Activated CD8-positive, alpha-beta memory T cell treated with anti-CD3 and anti-CD28 coated beads for 4 hours (primary cell): ENCODE measurements around the gene KLF9.
"Not testable (repeated sequence)": the region's sequence is repeated elsewhere in the genome, so short reads cannot be mapped to it uniquely, and the experiment has no call there.

Experiments used
- DNase-seq, 2 donors: peaks; one replicate each; pipeline ENCODE4 v3.0.0-alpha.2; 2020; ENCODE audit warnings: low read depth in 2 of 2

KLF9 gene

DNA sequence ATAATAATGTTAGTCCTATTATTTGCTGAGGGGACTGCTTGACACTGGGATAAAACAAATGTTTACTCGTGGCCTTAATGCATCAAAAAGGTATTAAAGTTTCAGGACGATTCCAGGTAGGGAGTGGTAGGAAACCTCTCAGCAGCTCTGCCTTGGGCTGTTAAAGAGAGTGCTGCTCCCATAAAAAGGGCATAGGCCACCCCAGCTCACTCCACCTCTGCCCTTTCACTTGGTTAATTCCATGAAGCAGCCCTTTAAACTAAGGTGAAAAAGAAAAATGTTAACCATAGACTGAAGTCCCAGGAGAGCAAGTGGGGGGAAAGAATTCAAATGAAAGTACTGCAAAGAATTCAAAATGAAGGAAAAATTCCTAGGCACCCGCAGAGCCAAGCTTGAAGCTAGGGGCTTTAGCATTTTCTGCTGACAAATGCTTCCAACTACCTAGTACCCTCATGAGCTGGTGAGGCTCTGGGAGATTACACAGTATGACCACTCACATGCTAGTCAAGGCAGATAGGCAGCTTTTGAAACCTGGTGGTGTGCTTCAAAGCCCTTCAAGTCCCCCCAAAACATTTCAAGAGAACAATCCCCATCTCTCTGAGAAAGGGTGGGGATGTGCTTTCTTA is 8.5 kb downstream of the KLF9 start:
- no peak for DNase-seq

DNA sequence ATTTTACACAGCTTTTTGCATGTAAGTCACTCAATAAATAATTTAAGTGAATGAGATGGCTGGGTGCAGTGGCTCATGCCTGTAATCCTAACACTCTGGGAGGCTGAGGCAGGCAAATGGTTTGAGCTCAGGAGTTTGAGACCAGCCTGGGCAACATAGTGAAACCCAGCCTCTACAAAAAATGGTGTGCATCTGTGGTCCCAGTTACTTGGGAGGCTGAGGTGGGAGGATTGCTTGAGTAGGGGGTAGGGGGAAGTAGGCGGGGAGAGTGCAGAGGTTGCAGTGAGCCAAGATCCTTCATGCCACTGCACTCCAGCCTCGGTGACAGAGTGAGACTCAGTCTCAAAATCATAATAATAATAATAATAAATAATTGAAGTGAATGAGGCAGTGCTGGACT is 10.2 kb downstream of the KLF9 start:
- DNase-seq: no peak

DNA sequence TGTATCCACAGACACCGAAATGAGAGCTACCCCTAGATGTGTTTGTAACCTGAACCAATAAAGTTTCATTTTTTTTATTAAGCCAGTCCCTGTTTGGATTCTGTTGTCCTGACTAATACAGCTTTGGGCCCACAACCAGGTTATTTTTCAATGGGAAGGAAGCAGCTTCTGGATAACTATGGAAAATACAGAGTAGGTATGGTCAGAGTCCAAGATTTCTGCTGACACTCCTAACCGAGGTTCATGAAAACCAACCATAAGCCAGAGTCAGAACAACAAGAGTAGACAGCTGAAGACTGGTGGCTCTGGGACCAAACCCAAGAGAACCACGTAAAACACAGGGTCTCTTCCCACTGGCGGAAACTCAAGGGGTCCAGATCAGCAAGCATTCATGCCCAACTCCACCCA is 10.8 kb downstream of the KLF9 start:
- DNase-seq: no peak

DNA sequence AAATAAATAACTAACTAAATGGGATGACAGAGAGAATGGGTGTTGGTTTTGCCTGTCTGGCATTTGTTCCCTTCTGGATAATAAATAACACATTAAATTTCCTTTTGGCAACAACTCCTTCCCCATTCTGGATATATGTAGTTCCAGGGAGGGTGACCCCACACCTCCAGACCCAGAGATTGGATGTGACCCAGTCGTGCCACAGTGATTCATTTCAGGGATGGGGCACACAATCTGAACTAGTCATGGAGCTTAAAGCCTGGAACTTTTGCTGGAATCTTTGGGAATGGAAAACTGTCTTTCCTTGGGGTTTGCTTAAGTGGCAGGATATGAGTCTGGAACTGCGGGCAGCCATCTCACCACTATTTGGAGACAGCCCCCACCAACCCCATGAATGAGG is 11.3 kb downstream of the KLF9 start:
- no peak for DNase-seq

DNA sequence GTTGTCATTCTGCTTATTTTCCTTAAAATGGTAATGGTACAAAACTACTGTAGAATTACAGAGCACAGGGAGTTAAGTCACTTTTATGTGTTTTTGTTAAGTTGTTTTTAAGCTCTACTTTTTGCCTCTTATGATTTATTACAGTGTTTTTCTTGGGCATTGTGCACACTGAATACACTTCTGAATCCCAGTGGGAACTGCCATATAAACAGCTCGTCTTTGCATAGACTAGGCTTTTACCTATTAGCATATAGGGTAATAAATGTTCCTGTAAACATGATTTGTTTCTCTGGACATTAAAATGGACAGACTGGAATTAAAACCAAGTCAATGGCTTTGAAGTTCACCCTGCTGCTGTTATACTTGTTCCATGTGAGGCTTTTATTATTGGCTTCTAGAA is 12.2 kb downstream of the KLF9 start:
- no peak for DNase-seq

DNA sequence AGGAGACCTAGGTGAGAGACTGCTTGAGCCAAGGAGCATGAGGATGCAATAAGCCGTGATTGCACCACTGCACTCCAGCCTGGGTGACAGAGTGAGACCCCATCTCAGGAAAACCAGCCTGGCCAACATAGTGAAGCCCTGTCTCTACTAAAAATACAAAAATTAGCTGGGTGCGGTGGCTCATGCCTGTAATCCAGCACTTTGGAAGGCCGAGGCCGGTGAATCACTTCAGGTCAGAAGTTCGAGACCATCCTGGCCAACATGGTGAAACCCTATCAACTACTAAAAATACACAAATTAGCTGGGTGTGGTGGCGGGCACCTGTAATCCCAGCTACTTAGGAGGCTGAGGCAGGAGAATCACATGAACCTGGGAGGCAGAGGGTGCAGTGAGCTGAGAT is 13.2 kb downstream of the KLF9 start:
- not testable (repeated sequence) for DNase-seq

DNA sequence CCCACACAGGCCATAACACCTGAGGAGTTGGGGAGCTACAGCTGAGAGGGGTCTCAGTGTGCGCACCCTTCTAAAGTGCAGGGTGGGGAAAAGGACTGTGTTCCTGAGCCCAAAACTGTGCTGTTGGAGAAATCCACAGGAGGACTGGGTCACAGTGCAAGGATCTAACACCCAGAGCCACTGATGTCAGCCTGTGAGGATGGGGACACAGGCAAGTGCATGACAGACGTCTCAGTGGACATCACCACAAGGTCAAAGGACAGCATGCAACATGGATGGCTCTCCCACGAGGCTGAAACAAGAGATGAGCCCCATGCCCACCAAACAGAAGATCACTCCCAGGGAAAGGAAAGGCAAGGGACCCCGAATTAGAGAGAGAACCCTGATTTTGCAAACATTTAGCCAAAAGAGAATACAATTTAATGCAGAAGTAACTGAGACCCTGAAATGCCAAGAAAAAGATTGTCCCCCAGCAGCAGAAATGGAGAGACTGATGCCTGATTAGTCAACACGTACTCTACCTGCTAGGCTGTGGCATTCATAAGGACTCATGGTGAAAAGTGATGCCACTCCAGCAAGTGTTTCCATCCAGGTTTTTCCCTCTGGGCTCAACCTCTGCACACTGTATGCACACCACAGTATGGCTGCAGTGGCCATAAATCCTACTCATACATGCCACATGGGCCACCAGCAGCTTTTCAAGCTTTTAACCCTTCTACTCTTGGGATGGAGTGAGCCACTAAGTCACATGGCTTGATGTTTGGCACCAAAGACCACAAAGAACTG is 14.2 kb downstream of the KLF9 start:
- no peak for DNase-seq

DNA sequence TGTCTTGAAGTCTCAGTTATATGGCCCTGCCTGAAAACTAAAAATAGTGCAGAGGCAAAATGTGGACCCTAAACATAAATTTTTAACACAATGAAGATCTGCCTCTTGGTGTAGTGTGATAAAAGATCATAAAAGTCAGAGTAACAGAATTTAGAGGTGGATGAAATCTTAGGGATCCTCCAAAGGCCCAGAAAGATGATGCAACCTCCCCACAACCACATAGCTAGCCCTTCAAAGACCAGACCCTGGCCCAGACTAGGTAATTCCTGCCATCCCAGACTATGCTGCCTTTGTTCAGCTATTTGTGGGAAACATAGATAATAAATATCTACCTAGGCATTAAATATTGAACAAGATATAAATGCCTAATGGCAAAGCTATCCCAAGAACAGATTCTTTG is 15.3 kb downstream of the KLF9 start:
- DNase-seq: no peak

DNA sequence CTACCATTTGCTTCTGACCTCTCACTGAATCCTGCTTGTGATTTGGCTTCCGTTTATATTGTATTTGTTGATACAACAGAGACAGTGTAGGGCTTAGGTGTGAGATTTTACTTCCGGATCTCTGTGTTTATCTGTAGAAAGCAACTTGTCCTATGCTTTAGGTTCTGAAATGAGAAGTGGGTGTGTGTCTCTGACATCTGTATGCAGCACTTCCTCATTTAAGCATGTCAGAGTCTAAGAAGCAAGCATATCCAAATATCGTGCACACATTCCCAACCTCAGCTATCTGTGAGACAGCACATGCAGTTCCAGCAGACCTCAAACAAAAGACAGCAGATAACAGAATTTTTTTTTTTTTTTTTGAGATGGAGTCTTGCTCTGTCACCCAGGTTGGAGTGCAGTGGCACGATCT is 16.3 kb downstream of the KLF9 start:
- DNase-seq: no peak

DNA sequence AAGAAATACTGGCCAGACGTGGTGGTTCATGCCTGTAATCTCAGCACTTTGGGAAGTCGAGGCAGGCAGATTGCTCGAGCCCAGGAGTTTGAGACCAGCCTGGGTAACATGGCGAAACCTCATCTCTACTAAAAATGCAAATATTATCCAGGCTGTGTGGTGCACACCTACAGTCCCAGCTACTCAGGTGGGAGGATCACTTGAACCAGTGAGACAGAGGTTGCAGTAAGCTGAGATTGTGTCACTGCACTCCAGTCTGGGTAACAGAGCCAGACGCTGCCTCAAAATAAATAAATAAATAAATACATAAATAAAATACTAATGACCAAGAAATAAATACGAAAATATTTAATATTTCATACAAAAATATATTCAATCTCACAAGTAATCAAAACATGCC is 18.8 kb downstream of the KLF9 start:
- no peak for DNase-seq

DNA sequence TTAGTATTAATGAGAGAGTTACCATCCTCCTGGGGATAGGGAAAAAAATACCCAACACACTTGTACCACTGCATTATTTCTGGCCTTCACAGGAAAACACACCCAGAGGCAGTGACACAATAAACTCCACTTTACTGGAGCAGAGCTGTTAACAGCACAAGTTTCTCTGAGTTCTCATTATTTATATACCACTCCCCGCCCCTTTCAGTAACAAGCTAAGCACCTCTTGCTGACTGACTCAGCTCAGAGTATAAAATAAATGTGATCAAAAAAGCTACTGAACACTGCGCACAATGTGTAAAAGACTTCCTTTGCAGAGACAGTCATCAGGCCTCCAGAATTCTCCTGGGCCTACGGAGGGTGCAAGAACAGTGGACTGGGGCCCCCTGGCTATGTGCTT is 21.6 kb downstream of the KLF9 start:
- no peak for DNase-seq

DNA sequence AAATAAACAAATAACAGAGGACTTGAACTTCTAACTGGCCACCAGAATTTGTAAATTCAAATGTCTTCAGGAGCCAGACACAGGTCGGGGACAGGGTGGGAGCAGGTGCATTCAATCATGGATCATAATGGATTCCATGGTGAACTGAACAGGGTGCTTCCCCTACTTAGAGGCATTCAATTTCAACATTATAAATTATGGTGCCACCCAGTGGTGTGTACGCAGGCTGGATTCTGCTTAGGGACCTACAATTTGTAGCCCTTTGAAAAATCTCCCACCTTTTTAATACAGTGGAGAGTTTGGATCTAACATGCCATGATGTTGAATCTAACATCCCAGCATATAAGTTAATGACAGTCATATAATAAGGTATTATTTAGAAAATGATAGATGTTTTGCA is 22.3 kb downstream of the KLF9 start:
- no peak for DNase-seq

DNA sequence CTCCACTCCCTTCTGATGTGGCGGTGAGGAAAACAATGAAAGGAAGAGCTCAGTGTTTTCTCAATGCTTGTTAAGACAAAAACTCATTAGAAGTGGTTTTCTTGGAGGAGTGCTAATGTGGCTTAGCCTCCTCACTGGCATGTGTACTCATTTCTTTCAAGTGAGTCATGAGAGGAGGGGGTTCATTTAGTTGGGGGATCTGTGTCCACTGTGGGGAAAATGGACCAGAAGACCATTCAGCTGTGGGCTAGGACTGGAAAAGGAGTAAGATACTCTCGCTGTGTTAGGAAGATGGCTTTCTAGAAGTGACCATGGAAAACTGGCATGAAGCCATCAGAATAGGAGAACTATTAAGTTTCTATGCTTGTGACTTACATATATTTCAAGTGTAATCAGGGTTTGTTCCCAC is 23.5 kb downstream of the KLF9 start:
- no peak for DNase-seq

DNA sequence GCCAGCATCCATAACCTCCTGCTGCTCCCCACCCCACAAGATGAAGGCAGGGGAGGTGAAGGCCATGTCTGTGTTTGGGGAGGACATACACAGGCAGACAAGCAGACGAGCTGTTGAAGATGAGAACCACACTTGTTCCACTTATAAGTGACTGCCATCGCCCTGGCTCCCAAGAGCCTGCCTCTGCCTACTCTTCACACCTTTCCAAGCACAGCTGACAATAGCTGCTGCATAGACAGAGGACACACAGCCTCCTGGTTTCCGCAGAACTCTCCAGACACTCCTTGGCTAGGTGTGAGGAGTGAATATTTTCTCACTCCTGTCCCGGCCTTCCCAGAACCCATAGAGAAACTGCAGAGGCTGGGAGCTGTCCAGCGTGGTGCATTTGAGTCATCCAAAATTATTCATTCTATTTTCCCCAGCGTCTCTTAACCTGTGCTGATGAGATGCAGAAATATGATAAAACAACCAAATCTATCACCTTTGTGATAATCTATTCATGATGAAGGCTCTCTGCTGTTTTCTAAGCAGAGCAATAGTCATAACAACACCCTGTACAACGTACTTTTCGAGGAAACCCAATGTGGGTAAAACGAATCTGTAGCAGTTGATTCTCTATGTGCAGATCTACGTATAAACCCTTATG is 24.7 kb downstream of the KLF9 start:
- no peak for DNase-seq

DNA sequence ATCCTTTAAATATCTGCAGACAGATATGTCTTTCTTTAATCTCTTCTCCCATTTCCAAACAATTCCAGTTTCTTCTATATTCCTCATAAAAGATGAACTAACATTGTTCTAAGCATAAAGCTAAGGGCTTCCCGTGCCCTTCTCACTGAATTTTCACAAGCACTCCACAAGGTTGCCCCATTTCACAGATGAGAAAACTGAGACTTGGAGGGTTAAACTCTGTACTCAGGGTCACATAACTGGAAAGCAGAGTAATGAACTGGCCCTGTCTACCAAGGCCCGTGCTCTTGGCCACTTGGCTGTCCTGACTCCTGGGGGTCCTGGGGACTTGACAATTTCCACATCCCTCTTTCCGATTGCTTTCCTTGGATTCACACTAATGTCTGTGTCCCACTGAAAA is 25.3 kb downstream of the KLF9 start:
- no peak for DNase-seq

DNA sequence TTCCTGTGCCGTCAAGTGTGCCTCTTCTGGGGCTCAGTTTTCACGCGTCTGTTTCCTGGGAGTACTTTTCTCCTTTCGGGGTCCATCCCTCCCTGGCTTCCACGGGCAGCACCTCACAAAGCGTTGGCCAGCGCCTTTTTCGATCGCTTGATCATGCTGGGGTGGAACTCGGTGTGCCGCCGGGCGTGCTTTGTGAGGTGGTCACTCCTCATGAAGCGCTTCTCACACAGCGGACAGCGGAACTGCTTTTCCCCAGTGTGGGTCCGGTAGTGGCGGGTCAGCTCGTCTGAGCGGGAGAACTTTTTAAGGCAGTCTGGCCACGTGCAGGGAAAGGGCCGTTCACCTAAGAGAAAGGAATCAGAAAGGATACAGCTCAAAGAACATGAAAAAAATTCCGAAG is 26.8 kb downstream of the KLF9 start:
- no peak for DNase-seq

DNA sequence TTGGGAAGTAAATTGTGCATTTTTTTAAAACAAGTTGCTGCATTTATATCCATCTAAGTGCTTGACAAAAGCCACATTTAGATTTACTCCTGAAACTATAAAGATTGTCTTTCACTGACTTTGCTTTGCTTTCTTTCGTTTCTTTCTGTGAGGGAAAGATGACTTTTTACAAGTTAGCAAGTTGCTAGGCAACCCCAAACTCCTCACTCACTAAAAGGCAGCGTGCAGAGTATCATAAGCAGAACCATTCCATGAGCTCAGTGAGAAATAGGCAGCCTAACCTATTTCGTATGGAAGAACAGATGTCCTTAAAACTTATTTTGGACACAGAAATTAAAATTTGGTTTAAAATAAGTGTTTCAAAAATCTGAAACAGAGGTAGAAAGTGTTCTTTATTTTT is 29.0 kb downstream of the KLF9 start:
- no peak for DNase-seq

DNA sequence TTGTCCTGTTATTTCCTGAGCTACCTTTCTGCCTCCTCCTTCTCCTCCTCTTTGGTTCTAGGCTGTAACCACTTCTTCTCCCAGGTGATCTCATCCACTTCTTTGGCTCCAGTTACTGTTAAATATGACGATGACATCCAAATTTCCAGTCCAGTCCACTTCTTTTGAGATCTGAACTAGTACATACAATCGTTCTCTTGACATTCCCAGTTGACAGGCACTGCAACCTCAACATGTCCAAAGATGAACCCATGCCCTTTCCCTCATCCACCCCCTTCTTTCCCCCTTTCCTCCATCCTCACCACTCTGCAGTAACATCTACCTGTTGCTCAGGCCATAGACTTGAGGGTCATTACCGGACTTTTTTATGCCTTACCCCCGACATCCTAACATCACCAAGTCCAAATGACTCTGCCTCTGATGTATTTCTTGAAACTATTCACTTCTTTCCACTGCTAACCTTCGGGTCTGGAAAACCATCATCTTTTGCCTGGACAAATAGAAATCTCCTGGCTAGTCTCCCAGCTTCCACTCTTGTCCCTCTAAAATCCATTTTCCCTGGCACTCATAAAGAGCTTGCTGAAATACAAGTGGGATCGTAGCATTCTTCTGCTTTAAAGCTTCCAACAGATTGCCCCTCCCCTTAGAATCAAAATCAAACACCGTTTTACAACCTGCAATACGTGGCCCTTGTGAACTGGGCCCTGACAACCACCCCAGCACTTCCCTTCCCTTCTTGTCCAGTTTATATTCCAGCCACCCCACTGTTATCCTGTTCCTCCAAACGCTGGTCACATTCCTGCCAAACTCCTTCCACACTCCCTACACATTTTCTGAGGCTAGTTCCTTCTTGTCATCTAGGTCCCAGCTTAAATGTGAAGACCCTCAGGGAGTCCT is 31.5 kb downstream of the KLF9 start:
- no peak for DNase-seq

DNA sequence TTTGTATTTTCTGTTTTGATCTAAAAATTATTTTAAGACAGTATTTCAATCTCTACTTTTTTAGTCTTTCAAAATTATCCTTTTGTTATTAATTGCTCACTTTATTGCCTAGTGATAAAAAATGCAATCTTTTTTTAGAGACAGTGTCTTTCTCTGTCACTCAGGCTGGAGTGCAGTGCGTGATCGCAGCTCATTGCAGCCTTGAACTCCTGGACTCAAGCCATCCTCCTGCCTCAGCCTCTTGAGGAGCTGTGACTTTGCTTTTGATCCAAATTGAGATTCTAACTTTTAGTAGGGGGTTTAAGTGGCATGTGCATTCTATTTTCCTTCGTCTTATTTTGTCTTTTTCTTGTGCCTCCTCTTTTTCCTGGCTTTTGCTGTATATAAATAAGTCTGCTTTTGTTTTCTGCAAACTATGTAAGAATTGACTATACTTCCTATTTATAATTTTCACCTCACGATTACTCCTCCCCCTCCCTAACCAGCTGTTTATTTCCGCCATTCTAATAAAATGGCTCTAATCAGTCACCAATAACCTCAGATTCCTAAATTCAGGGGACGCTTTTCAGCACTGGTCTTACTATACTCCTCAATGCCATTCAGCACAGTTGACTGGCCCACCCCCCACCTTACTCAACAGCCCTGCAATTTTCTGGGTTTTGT is 32.3 kb downstream of the KLF9 start:
- no peak for DNase-seq

DNA sequence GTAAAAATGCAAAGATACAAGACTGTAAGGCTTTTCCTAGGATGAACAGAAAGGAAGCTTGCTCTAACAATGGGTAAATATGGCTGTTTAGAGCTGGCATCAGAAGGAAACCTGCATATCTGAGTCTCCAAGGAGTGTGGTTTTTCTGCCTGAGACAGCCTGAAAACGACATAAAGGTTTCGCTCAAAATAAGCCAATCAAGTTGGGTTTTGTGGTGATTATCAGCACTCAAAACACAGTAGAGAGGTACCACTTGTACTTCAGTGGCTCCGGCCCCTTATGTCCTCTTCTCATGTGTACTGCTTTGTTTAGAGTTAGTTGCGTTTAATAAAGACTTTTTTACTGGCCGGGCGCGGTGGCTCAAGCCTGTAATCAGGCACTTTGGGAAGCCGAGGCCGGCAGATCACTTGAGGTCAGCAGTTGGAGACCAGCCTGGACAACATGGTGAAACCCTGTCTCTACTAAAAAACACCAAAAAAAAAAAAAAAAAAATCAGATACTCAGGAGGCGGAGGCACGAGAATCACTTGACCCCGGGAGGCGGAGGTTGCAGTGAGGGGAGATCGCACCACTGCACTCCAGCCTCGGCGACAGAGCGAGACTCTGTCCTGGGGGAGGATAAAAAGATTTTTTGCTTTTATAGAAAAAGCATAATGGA is 39.4 kb downstream of the KLF9 start:
- no peak for DNase-seq

DNA sequence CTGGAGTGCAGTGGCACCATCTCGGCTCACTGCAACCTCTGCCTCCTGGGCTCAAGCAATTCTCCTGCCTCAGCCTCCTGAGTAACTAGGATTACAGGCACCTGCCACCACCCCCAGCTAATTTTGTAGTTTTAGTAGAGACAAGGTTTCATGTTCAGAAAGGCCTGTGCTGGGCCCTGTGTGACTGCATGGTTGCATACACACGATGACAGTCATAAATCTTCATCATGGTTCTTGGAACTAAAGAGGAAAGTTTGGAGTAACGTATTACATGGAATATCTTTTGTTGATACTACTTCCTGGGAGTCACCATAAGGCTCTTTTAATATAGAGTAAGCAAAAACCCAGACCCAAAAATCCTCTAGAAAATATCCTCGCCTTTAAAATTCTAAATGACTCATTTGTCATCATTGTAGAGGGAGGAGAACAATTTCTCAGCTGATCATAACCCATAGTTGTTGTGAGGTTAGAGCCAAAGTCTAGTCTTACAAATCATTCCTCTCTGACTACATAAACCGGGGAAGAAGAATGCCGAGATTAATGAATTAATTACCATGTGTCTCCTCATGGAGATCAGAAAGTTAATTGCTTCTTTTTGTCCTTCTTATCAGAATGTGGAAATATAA is 47.0 kb downstream of the KLF9 start:
- DNase-seq: no peak
